DND-41 (cell line): ENCODE data around the gene WFDC10A.

Experiments
- ATAC-seq: fragments of 200-7000 bp; cut with Tn5 transposase; 3 replicates; pipeline ENCODE4 v1.9.1; 2021; ENCODE audit warnings: low read depth; ENCODE audit not compliant: insufficient read depth
- DNase-seq: peaks from one replicate; pipeline ENCODE4 v3.0.0-alpha.2; 2020
- H2AFZ ChIP-seq: 2 replicates; pipeline ENCODE4 v1.6.0; 2012; ENCODE audit warnings: low read depth, low read length
- H3K27ac ChIP-seq: 2 replicates; pipeline ENCODE4 v1.5.1; 2012; ENCODE audit warnings: low read length, inconsistent platforms
- H3K27me3 ChIP-seq: fragments of 200-600 bp; sonication (generic); 2 replicates; pipeline ENCODE4 v1.6.0; 2012; ENCODE audit warnings: low read length, mild to moderate bottlenecking, inconsistent platforms; ENCODE audit not compliant: insufficient read depth, poor library complexity
- H3K36me3 ChIP-seq: 2 replicates; pipeline ENCODE4 v1.5.1; 2012; ENCODE audit warnings: low read length, inconsistent platforms; ENCODE audit not compliant: insufficient read depth
- H3K4me1 ChIP-seq: 2 replicates; pipeline ENCODE4 v1.5.1; 2012; ENCODE audit warnings: mild to moderate bottlenecking, low read length; ENCODE audit not compliant: insufficient read depth
- H3K4me2 ChIP-seq: 2 replicates; pipeline ENCODE4 v1.6.0; 2012; ENCODE audit warnings: mild to moderate bottlenecking, moderate library complexity, low read length, inconsistent platforms; ENCODE audit not compliant: insufficient read depth
- H3K4me3 ChIP-seq, 2 experiments: fragments of 200-600 bp in 1 of 2; shearing (Covaris generic) in 1 of 2; 2 replicates each; pipeline ENCODE4 v1.5.1; 2012 to 2016; ENCODE audit warnings: inconsistent platforms in 2 of 2, low read length in 2 of 2, mild to moderate bottlenecking in 2 of 2, low read depth in 1 of 2, moderate library complexity in 1 of 2
- H3K79me2 ChIP-seq: 2 replicates; pipeline ENCODE4 v1.6.0; 2012; ENCODE audit warnings: low read length, inconsistent platforms; ENCODE audit not compliant: insufficient read depth
- H3K9ac ChIP-seq: 2 replicates; pipeline ENCODE4 v1.6.0; 2012; ENCODE audit warnings: low read depth, mild to moderate bottlenecking, inconsistent platforms, low read length, moderate library complexity
- H3K9me3 ChIP-seq: 2 replicates; pipeline ENCODE4 v1.5.1; 2012; ENCODE audit warnings: low read length, moderate library complexity, mild to moderate bottlenecking, inconsistent platforms; ENCODE audit not compliant: insufficient read depth, severe bottlenecking
- H4K20me1 ChIP-seq: 2 replicates; pipeline ENCODE4 v1.6.0; 2012; ENCODE audit warnings: low read length; ENCODE audit not compliant: insufficient read depth
- CTCF ChIP-seq: IDR thresholded peaks from 2 replicates; pipeline ENCODE4 v1.5.1; 2012; ENCODE audit warnings: borderline replicate concordance, low read length, moderate library complexity, mild to moderate bottlenecking; ENCODE audit not compliant: poor library complexity, severe bottlenecking; ENCODE audit errors: extremely low read depth
- EZH2 ChIP-seq: IDR thresholded peaks from 3 replicates; pipeline ENCODE4 v1.6.1; 2012; ENCODE audit warnings: borderline replicate concordance, low read depth, mild to moderate bottlenecking, moderate library complexity, low read length, inconsistent platforms; ENCODE audit not compliant: severe bottlenecking

The WFDC10A gene

GRCh38 chr20:45617591-45617990 lies 11.9 kb upstream of the WFDC10A start:
- TF ChIP-seq CTCF (no peak), EZH2 (no peak)
- peaks cover 12% of the 10 kb centered on the region for H3K27me3 ChIP-seq

GRCh38 chr20:45621593-45621992 lies 7.9 kb upstream of the WFDC10A start:
- no peak overlapping the region for H3K27ac ChIP-seq
- DNase-seq, result no peak
- TF ChIP-seq EZH2 (no peak), CTCF (no peak)
- H2AFZ ChIP-seq, result no peak overlapping the region
- H4K20me1 ChIP-seq, result no peaks in the 10 kb centered on the region
- H3K79me2 ChIP-seq, result no peaks in the 10 kb centered on the region
- no peak overlapping the region for H3K4me3 ChIP-seq
- no peaks in the 10 kb centered on the region for H3K4me1 ChIP-seq
- H3K4me2 ChIP-seq, result no peak overlapping the region
- H3K9me3 ChIP-seq, result no peaks in the 10 kb centered on the region
- no peaks in the 10 kb centered on the region for H3K36me3 ChIP-seq
- H3K27me3 ChIP-seq, result peaks cover 1% of the 10 kb centered on the region
- no peak overlapping the region for H3K9ac ChIP-seq
- no peak for ATAC-seq

More at GRCh38 chr20:45617591-45617990, 11.9 kb upstream of the WFDC10A start:
- no peaks in the 10 kb centered on the region for H4K20me1 ChIP-seq
- no peaks in the 10 kb centered on the region for H3K79me2 ChIP-seq
- no peak overlapping the region for H2AFZ ChIP-seq
- H3K9ac ChIP-seq, result no peak overlapping the region
- no peak for DNase-seq
- H3K4me2 ChIP-seq, result no peak overlapping the region
- H3K4me1 ChIP-seq, result no peaks in the 10 kb centered on the region
- H3K4me3 ChIP-seq, result no peak overlapping the region
- no peak overlapping the region for H3K27ac ChIP-seq
- H3K9me3 ChIP-seq, result no peaks in the 10 kb centered on the region
- no peak for ATAC-seq
- no peaks in the 10 kb centered on the region for H3K36me3 ChIP-seq

- no peaks in the 10 kb centered on the region for H3K36me3 ChIP-seq
- no peaks in the 10 kb centered on the region for H3K79me2 ChIP-seq
- H3K9ac ChIP-seq, result no peak overlapping the region
- DNase-seq, result no peak
- no peak for TF ChIP-seq CTCF
- no peak for TF ChIP-seq EZH2
- no peak overlapping the region for H3K4me2 ChIP-seq
- ATAC-seq, result no peak
- H3K4me1 ChIP-seq, result no peaks in the 10 kb centered on the region
- no peak overlapping the region for H3K27ac ChIP-seq
- H4K20me1 ChIP-seq, result no peaks in the 10 kb centered on the region
- H2AFZ ChIP-seq, result no peak overlapping the region
- H3K9me3 ChIP-seq, result no peaks in the 10 kb centered on the region
- peaks cover 10% of the 10 kb centered on the region for H3K27me3 ChIP-seq
- H3K4me3 ChIP-seq, result no peak overlapping the region
These were observed 3.0 kb upstream of the WFDC10A start for GRCh38 chr20:45626540-45626939.

DNA sequence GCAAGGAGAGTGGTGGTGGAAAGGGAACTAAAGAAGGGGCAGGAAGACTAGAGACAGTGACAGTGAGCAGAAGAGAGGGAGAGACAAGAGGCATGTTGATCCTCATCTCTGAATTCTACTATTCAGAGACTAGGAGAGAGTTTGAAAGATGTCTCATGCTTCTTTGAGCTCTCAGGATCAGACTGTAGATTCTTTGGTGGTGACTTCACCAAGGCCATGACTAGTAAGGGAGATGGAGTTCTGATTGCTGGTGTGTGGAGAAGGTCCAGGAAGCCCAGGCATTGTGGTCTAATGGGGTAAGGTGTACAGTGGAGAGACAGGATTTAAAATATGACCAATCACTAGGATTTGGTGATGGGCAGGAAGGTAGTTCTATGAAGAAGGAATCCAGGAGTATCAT lies 832 bp downstream of the WFDC10A start:
- Histone ChIP-seq H4K20me1 (no peaks in the 10 kb centered on the region), H3K9me3 (no peaks in the 10 kb centered on the region), H3K4me1 (no peaks in the 10 kb centered on the region), H3K27ac (no peak overlapping the region), H3K4me2 (no peak overlapping the region), H3K36me3 (no peaks in the 10 kb centered on the region), H3K27me3 (peaks cover 10% of the 10 kb centered on the region), H2AFZ (no peak overlapping the region), H3K4me3 (no peak overlapping the region), H3K9ac (no peak overlapping the region), H3K79me2 (no peaks in the 10 kb centered on the region)
- TF ChIP-seq CTCF (no peak), EZH2 (no peak)
- no peak for DNase-seq
- no peak for ATAC-seq
